Ecto neural progenitor cell (in vitro differentiated cells): ENCODE results near the gene MGLL.

Experiments
- DNase-seq: peaks from one replicate; pipeline ENCODE4 v3.0.0-alpha.2; 2018; ENCODE audit warnings: low spot score

MGLL gene

DNA sequence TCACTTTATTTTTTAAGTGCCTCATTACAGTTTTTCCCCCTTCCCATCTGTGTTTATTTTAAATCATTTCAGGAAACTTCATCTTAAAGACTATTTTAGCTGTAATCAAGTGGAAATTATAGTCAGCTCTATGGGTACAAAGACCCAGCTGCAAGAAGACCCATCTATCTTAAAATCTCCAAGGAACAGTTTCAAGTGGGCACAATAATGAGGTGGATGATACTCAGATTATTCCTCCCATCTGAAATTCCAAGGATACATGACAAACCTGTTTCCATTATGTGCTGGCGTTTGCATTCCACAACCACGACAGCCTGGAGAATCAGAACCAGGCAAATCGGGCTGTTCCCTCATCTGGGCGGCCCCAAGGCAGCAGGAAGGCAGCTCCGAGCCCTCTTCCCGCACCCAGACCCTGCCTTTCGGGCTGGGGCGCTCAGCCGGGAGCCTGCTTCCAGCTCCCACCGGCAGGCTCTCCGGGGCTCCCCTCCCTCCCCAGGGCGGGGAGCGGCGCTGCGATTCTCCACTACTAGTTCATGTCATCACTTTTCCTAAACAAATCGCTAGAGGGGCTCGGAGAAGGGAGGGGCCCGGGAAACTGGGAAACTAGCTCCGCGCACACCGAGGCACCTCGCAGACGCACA, at the start of gene MGLL:
Gene MGLL, minus strand, starts transcription at position 475 of the 641 bp plus-strand sequence. Its CDS starts 197 bp downstream, at position 278.
- DNase-seq = peak; percentile 62

DNA sequence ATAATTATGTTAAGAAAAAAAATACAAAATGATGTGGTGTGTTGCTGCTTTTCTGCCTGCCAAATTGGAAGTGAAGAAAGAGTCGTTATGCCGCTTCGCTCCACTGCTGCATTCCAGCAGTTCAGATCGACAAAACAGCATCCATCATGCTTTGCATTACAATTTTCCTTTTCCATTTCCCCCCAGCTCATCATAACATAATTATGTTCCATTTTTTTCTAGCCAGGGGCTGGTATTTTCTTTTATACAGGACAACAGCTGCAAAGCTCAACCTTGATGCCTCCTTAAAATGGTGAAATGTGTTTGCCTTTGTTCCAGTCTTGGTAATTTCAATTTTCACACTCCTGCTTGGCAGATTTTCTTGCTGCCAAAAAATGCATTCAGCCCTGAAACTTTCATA, 47.8 kb upstream of the MGLL start:
- DNase-seq = no peak

DNA sequence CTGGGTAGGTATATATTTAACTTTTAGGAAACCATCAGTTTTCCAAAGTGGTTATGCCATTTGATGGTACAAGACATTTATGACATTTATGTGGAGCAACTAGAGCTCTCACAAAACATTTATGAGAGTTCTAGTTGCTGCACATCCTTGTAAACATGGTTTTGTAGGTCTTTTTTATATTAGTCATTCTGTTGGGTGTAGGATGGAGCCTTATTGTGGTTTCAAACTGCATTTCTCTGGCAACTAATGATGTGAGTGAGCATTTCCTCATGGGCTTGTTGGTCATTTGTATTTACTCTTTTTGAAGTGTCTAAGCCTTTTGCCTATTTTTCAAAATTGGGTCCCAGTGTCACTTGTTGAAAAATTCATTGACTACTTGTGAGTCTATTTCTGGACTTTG, 45.7 kb upstream of the MGLL start:
- no peak for DNase-seq

GRCh38 chr3:127867412-127867811, 45.1 kb upstream of the MGLL start:
- DNase-seq = no peak

DNA sequence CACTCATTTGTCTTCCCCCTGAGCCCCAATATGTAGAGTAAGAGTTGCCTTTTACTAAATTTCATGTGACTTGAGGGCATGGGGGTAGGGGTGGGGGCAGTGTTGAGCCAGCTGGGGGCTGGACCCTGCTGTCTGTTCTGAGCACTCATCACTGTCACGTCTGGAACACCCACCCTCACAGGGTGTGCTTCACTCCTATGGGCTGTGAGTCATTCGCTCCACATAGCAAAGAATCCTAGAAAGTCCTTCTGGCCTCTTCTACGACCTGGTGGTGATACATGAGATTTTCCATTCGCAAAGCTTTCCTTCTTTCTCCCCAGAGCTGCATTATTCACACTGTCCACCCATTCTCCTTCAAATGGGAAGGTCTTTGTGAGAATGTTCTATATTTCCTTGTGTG, 43.6 kb upstream of the MGLL start:
- DNase-seq = no peak

- no peak for DNase-seq
Measured at GRCh38 chr3:127860211-127860696, 37.9 kb upstream of the MGLL start.

DNA sequence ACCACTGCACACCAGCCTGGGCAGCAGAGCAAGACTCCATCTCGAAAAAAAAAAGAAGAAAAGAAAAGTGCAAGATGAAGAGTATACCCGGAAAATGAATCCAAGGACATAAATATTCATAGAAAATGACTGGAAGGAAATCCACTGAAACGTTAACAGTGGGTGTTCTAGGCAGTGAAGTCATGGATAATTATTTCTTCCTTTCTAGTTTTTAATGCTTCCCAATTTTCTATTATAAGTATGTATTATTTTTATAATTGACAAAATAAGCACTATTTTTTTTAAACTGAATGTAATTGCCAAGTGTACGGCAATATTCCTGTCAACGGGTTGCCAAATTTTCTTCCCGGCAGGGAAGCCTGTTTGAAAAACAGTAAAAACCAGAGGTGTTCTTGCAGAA, 37.4 kb upstream of the MGLL start:
- no peak for DNase-seq

GRCh38 chr3:127858937-127859336, 36.6 kb upstream of the MGLL start:
- DNase-seq = no peak

GRCh38 chr3:127858521-127858920, 36.2 kb upstream of the MGLL start:
- DNase-seq = no peak

DNA sequence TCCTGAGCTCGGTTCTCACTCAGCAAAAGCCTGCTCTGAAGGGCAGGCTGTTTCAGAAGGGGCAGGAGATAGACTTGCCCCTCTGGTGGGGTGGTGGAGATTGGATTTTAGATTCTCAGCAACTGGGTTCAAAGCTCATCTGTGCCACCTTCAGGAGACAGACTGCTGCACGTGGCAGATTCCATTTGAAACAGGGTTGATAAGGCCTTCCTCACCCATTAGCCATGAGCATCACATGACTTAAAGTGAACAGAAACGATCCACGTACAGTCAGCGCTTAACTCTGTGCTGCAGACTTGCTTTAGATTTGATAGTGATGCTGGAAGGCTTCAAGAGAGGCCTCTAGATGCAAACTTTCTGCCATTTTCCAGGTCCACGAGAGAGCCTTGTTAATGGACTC, 35.0 kb upstream of the MGLL start:
- DNase-seq = no peak

GRCh38 chr3:127856801-127857200, 34.5 kb upstream of the MGLL start:
- DNase-seq = no peak

DNA sequence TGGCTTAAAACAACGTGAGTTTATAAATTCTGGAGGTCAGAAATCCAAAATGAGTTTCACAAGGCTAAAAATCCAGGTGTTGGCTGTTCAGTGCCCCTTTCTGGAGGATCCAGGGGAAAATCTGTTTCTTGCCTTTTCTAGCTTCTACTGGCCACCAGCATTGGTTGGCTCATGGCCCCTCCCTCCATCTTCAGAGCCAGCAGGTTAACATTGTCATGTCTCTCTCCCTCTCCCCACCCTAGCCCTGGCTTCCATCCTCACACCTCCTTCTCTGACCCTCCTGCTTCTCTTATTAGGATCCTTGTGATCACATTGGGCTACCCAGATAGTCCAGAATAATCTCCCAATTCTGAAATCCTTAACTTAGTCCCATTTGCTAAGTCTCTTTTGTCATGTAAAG, 32.9 kb upstream of the MGLL start:
- DNase-seq = no peak

DNA sequence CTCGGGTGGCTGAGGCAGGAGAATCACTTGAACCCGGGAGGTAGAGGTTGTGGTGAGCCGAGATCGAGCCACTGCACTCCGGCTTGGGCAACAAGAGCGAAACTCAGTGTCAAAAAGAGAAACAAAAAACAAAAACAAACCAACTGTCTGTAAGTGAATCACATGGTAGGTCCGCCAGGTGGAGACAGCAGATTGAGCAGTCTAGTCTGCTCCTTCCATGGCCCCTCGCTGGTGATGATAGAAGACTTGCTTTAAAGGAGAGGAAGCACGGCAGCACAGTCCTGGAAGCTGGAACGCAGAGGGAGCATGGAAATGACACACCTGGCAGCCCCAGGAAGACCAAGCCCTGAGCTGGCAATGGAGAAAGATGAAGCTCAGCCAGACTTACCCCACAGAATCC, 31.4 kb upstream of the MGLL start:
- no peak for DNase-seq

- DNase-seq = no peak
Measured at GRCh38 chr3:127851899-127852298, 29.6 kb upstream of the MGLL start.

DNA sequence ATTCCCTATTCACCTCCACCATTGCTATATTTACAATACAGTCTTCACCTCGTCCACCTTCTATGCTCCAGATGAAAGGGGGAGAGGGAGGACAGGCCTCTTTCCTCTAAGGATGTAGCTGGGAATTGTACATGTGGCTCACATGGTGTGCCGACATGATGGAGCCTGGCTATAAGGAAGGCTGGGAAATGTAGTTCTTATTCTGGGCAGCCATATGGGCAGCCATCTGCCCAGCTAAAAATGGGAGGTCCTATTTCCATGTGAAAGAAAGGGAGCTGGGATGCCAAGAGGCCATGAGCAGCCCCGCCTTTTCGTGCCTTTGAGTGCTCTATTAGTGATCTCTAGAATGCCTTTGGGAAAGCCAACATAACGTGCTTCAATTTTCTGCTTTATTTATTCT, 27.1 kb upstream of the MGLL start:
- no peak for DNase-seq

DNA sequence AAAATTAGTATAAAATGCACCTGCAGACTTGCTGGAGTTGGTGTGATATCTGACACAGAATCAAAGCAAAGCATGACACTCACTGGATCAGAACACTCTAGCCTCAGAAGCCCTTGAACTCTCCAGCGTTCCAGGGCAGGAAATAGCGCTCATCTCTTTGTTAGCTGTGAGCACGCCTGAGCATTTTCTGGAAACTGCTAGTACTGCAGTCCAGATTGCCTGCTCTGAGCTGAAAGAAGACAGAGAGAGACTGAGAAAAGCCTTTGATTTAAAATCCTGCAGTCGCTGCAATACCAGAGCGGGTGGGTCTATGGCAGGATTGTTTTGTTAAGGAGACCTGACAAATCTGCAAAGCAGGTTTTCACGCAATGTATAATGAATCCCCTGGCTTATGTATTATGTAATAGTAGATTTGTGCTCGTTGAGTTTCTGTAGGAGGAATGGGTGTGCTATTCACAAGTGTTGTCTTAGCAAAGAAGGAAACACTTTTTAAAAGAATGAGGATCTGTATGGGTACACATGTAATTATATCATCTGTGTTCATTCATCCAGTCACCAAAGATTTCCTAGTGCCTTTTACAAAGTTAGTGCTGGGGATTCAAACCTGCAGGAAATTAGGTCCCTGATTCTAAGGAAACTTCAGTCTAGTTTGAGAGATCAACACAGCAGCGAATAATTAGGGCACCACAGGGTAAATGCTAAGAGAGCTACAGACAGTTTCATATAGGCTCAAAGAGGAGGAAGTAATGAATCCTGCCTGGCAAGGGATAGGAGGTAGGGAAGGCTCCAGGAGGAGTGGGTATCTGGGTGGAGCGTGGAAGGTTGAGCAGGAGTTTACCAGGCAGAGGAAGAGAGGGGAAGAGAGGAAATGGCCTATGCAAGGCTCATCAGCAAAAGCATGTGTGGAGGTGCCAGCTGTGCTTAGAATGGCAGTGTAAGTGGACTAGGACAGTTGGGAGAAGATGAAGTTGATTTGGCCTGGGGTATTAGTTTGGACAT, 26.1 kb upstream of the MGLL start:
- DNase-seq = no peak

DNA sequence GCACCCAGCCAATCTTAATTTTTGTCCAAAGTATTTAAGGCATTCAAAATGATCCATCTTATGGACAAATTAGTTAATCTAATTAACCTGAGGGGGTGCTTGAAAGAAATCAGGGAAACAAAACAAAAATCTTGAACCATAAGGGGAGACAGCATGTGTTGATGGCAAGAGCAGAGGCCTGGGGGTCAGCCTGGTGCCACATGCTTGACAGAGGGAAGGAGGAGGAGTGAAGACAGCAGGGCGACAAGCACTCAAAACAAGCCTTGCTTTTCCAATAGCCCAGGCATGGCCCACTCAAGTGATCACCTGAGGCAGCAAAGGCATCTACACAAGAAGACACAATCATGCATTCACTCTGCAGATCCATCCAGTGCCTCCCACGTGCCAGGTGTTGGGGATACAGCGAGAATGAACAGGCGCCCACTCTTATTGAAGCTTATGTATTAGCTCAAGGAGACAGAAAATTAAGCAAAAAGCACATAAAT, 25.0 kb upstream of the MGLL start:
- no peak for DNase-seq

DNA sequence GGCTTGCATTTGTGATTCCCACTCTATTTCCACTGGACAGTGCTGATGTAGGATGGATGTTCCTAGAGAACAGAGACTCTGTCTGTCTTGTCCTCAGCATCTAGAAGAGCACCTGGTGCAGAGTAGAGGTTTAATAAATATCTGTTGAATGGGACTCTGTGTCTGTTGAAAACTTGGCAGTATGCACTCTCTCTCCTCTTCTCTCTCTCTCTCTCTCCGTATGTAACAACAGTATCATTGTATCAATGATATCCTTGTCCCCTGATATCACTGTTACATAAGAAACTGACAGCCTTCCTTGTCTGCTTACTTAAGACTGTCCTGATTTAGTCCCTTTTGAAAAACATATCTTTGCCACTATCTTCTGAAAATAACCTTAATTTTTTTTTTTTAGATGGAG, 24.3 kb upstream of the MGLL start:
- DNase-seq = no peak

GRCh38 chr3:127844326-127844942, 22.1 kb upstream of the MGLL start:
- DNase-seq = no peak

DNA sequence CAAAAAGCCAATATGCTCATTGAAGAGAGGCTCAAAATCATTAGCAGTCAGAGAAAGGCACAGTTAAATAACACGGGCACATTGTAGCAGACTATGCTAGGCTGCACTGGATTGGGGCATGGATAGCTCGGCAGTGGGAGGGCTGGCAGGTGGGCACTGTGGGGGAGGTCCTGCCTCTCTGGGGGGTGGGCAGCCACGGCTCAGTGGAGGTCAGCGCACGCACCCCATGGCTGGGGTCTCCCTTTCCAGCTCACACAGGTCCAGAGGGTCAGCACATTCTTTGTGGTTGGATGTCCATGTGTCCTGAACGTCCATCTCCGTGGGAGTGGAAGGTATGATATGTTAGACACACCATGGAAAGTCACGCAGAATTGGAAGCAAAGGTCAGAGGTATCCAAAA, 18.4 kb upstream of the MGLL start:
- DNase-seq = no peak

DNA sequence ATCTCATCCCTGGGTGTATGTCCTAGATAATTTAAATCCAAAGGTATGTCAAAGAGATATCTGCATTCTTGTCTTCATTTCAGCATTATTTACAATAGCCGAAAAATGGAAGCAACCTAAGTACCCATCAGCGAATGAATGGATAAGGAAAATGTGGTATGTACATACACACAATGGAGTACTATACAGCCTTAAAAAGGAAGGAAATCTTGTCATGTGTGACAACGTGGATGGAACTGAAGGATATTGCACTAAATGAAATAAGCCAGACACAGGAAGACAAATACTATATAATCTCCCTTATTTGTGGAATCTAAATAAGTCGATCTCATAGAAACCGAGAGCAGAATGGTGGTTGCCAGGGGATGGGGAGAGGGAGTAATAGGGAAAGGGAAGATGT, 16.8 kb upstream of the MGLL start:
- DNase-seq = no peak

- DNase-seq = no peak
Measured at GRCh38 chr3:127835993-127836882, 13.9 kb upstream of the MGLL start.
